HepG2 (cell line): Measurements from ENCODE around the gene SPATA32. TPM values are rescaled to one million over a fixed set of nuclear protein-coding genes. Genes with fewer than 3 reads are reported as not detected.
A peak's percentile ranks its signal among the peaks of the same experiment; 100 is the strongest.

Experiments
- ATAC-seq: fragments of 200-7000 bp; cut with Tn5 transposase; 3 replicates; pipeline ENCODE4 v1.9.1; 2020; ENCODE audit warnings: mild to moderate bottlenecking, moderate library complexity
- BruUV-seq: library from RNA; stranded (reverse); fragments of 400-500 nt; replicated peaks from 2 replicates; lab custom pipeline; 2021; lab: Mats Ljungman, UMichigan
- CTCF ChIA-PET: fragments of 300-600 bp; formaldehyde crosslinking; extraction: SDS; loops from one replicate; lab custom pipeline; 2021; ENCODE audit warnings: low total read pairs, inconsistent platforms, low intra/inter-chr PET ratio; lab: Yijun Ruan, JAX
- POLR2A ChIA-PET: fragments of 350-600 bp; sonication (Branson Sonifier 250); formaldehyde crosslinking; loops from one replicate; lab custom pipeline; 2020; ENCODE audit warnings: antibody characterized with exemption, inconsistent platforms; lab: Yijun Ruan, JAX
- DNase-seq: peaks from one replicate; pipeline ENCODE4 v3.0.0-alpha.2; 2015; ENCODE audit warnings: low spot score
- FAIRE-seq: peaks from 3 replicates; lab custom pipeline; 2011; peaks lifted over from hg19 to GRCh38; lab: Jason Lieb, UNC
- H2AFZ ChIP-seq: one replicate; pipeline ENCODE4 v1.6.1; 2011; ENCODE audit warnings: low read length, inconsistent platforms
- H3K27ac ChIP-seq: fragments of 300-600 bp; 3 replicates; pipeline ENCODE4 v1.8.0; 2011; ENCODE audit warnings: mixed run types, mild to moderate bottlenecking, mixed read lengths, low read length, inconsistent platforms; ENCODE audit not compliant: insufficient read depth; ENCODE audit errors: extremely low read length
- H3K27me3 ChIP-seq, 2 experiments: fragments of 200-600 bp in 1 of 2; 2 replicates in 1 of 2; 3 replicates in 1 of 2; pipeline versions ENCODE4 v1.6.0 to v1.8.0; 2011; ENCODE audit warnings: low read length in 2 of 2, mild to moderate bottlenecking in 2 of 2, moderate library complexity in 2 of 2, inconsistent platforms in 1 of 2; ENCODE audit not compliant: insufficient read depth in 2 of 2, control insufficient read depth in 1 of 2
- H3K36me3 ChIP-seq, 2 experiments: fragments of 200-600 bp in 1 of 2; replicated peaks in 1 of 2; 2 replicates in 1 of 2; 3 replicates in 1 of 2; pipeline versions ENCODE4 v1.5.1 to v1.8.0; 2011; ENCODE audit warnings: low read length in 2 of 2, inconsistent platforms in 1 of 2; ENCODE audit not compliant: insufficient read depth in 2 of 2, control insufficient read depth in 1 of 2
- H3K4me1 ChIP-seq: 2 replicates; pipeline ENCODE4 v1.5.1; 2012; ENCODE audit warnings: low read length, inconsistent platforms; ENCODE audit not compliant: insufficient read depth
- H3K4me2 ChIP-seq: 2 replicates; pipeline ENCODE4 v1.6.0; 2011; ENCODE audit warnings: low read depth, low read length, inconsistent platforms
- H3K4me3 ChIP-seq, 3 experiments: fragments of 200-600 bp in 1 of 3; sonication (generic), shearing (Covaris generic) in 1 of 3; replicated peaks in 1 of 3; 2 replicates each; pipeline ENCODE4 v1.5.1; 2011 to 2016; ENCODE audit warnings: low read length in 3 of 3, inconsistent platforms in 2 of 3, low read depth in 2 of 3, mild to moderate bottlenecking in 2 of 3, control low read depth in 1 of 3, mixed read lengths in 1 of 3; ENCODE audit not compliant: insufficient read depth in 1 of 3
- H3K79me2 ChIP-seq: one replicate; pipeline ENCODE4 v1.6.1; 2011; ENCODE audit warnings: low read length, inconsistent platforms; ENCODE audit not compliant: insufficient read depth
- H3K9ac ChIP-seq: 2 replicates; pipeline ENCODE4 v1.6.0; 2011; ENCODE audit warnings: mild to moderate bottlenecking, low read depth, low read length, inconsistent platforms; ENCODE audit not compliant: insufficient read depth
- H3K9me3 ChIP-seq: 2 replicates; pipeline ENCODE4 v1.5.1; 2012; ENCODE audit warnings: mild to moderate bottlenecking, low read length
- H4K20me1 ChIP-seq: 2 replicates; pipeline ENCODE4 v1.6.0; 2011; ENCODE audit warnings: inconsistent platforms, mild to moderate bottlenecking, low read length, moderate library complexity; ENCODE audit not compliant: insufficient read depth
- AGO2 ChIP-seq: fragments of 200-400 bp; formaldehyde crosslinking; optimal IDR thresholded peaks from 2 replicates; pipeline ENCODE3; 2017; ENCODE audit warnings: mild to moderate bottlenecking, low read depth, low read length, moderate library complexity
- CTCF ChIP-seq: sonication (generic); formaldehyde crosslinking; IDR thresholded peaks from 2 replicates; pipeline ENCODE4 v1.5.0; 2020; ENCODE audit warnings: mild to moderate bottlenecking, missing genetic modification reagents, moderate library complexity
- ERF ChIP-seq: IDR thresholded peaks from 2 replicates; pipeline ENCODE4 v1.6.1; 2018; ENCODE audit warnings: missing biosample characterization, missing genetic modification reagents
- FOXK2 ChIP-seq: fragments of 450-650 bp; IDR thresholded peaks from 2 replicates; pipeline ENCODE4 v1.6.1; 2016
- MAFG ChIP-seq: sonication (generic); formaldehyde crosslinking; IDR thresholded peaks from 2 replicates; pipeline ENCODE4 v1.5.1; 2020; ENCODE audit warnings: mild to moderate bottlenecking, missing genetic modification reagents
- NRL ChIP-seq: sonication (generic); formaldehyde crosslinking; IDR thresholded peaks from 2 replicates; pipeline ENCODE4 v1.5.0; 2020; ENCODE audit warnings: missing genetic modification reagents, mild to moderate bottlenecking, moderate library complexity, borderline replicate concordance
- RAD21 ChIP-seq: fragments of 450-650 bp; formaldehyde crosslinking; IDR thresholded peaks from 2 replicates; pipeline ENCODE4 v1.5.0; 2020; ENCODE audit warnings: mild to moderate bottlenecking
- SALL1 ChIP-seq: sonication (generic); formaldehyde crosslinking; IDR thresholded peaks from 2 replicates; pipeline ENCODE4 v1.8.0; 2022; ENCODE audit warnings: mild to moderate bottlenecking, missing genetic modification reagents
- STAG1 ChIP-seq: sonication (generic); formaldehyde crosslinking; IDR thresholded peaks from 2 replicates; pipeline ENCODE4 v1.4.0; 2020; ENCODE audit warnings: missing genetic modification reagents
- USF2 ChIP-seq, 2 experiments: sonication (generic) in 1 of 2; formaldehyde crosslinking in 1 of 2; IDR thresholded peaks; 2 replicates each; pipeline versions ENCODE4 v1.5.1 to v1.6.1; 2011 to 2020; ENCODE audit warnings: borderline replicate concordance in 1 of 2, low read depth in 1 of 2, low read length in 1 of 2, mild to moderate bottlenecking in 1 of 2, missing genetic modification reagents in 1 of 2, moderate library complexity in 1 of 2
- ZNF121 ChIP-seq: sonication (generic); formaldehyde crosslinking; IDR thresholded peaks from 2 replicates; pipeline ENCODE4 v1.5.0; 2020; ENCODE audit warnings: mild to moderate bottlenecking, missing genetic modification reagents
- ZNF33A ChIP-seq: sonication (generic); formaldehyde crosslinking; IDR thresholded peaks from 2 replicates; pipeline ENCODE4 v1.5.1; 2020; ENCODE audit warnings: missing genetic modification reagents, mild to moderate bottlenecking, moderate library complexity, borderline replicate concordance
- ZNF550 ChIP-seq: sonication (generic); formaldehyde crosslinking; IDR thresholded peaks from 2 replicates; pipeline ENCODE4 v1.4.0; 2020; ENCODE audit warnings: mild to moderate bottlenecking, missing genetic modification reagents, borderline replicate concordance
- ZNF687 ChIP-seq: sonication (generic); formaldehyde crosslinking; IDR thresholded peaks from 2 replicates; pipeline ENCODE4 v1.5.1; 2020; ENCODE audit warnings: mild to moderate bottlenecking, missing genetic modification reagents, moderate library complexity
- WGBS: methylation state at CpG from one replicate; pipeline ENCODE4 v1.1.6; 2017; ENCODE audit warnings: low lambda C conversion rate; 5-methylcytosine and 5-hydroxymethylcytosine counted together
- in situ Hi-C: cut with HindIII; loops from 2 replicates; pipeline ENCODE4 v1.10.0; 2017; ENCODE audit warnings: low pct_unique_long_range_greater_than_20kb; ENCODE audit not compliant: extremely low pct_ligation_motif_present
- intact Hi-C: fragments of 100-400 bp; cut with micrococcal nuclease; formaldehyde crosslinking; loops from one replicate; pipeline ENCODE4 v1.10.0; 2022; ENCODE audit not compliant: unreplicated experiment
- polyA plus RNA-seq, 8 experiments: library from polyadenylated mRNA; depleted of rRNA in 3 of 8; stranded (reverse) in 7 of 8; unstranded in 1 of 8; fragments of >200 nt; fragmentation: Illumina TruSeq in 4 of 8; extraction: Trizol in 4 of 8; gene quantifications; 2 replicates each; pipeline versions ENCODE4 v1.2.1 to v1.2.3, GENCODE V29; 2011 to 2016; ENCODE audit warnings: low read depth in 4 of 8, missing spikeins in 1 of 8, mixed read lengths in 1 of 8; ENCODE audit not compliant: insufficient read depth in 1 of 8
- total RNA-seq, 5 experiments: library from RNA; depleted of rRNA; stranded (reverse); fragments of >200 nt; fragmentation: Illumina TruSeq; extraction: Trizol; gene quantifications; 2 replicates each; pipeline ENCODE4 v1.2.3, GENCODE V29; 2016; ENCODE audit warnings: low read depth in 1 of 5

SPATA32 gene
- total and polyA plus RNA-seq, 2 of the 13 experiments (the other 11 are each of a cell fraction or from before 2014, with no cell fraction given): not detected

- intact Hi-C loops (loop anchor here (2.0 kb wide), 1 partner anchor 100 kb away; no protein-coding TSS in a partner anchor), in situ Hi-C loops (no loop called here)
- H3K9ac ChIP-seq: no peak overlapping the region
- peaks cover 26 to 57% of the 10 kb centered on the region in 2 experiments; a peak in 4 of 5 replicates for H3K36me3 ChIP-seq
- no peak overlapping the region for H3K4me2 ChIP-seq
- H4K20me1 ChIP-seq: no peaks in the 10 kb centered on the region
- peak; percentile 65 for ATAC-seq
- H3K27ac ChIP-seq: no peak overlapping the region
- H3K4me1 ChIP-seq: no peaks in the 10 kb centered on the region
- TF ChIP-seq NRL (peak; percentile 20; the same call in 1 of the 2 replicates), MAFG (CRISPR knock-in tag) (no peak), USF2 (IDR thresholded peaks at IDR 0.05; ENCODE audit: low read depth, low read length) (no peak), USF2 (CRISPR knock-in tag; IDR thresholded peaks at IDR 0.05; ENCODE audit: borderline replicate concordance) (no peak), STAG1 (CRISPR knock-in tag) (peak; percentile 46), RAD21 (CRISPR knock-in tag) (peak; percentile 39; the same call in 1 of the 2 replicates), ZNF550 (CRISPR knock-in tag) (no peak), ZNF687 (CRISPR knock-in tag) (peak; percentile 31; the same call in 1 of the 2 replicates), ZNF33A (CRISPR knock-in tag) (no peak), FOXK2 (no peak), SALL1 (CRISPR knock-in tag) (peak; percentile 17; the same call in 1 of the 2 replicates), ERF (CRISPR knock-in tag) (no peak), AGO2 (peak; percentile 35), CTCF (CRISPR knock-in tag) (peak; percentile 71), ZNF121 (CRISPR knock-in tag) (no peak)
- TF ChIP-seq, all 625 proteins: peak for 7
- BruUV-seq: no TSS peak
- Histone ChIP-seq H3K79me2 (no peaks in the 10 kb centered on the region), H3K27me3 (no peaks in the 10 kb centered on the region), H3K4me3 (no peak overlapping the region), H3K9me3 (no peaks in the 10 kb centered on the region), H2AFZ (no peak overlapping the region)
- WGBS: 92% methylated on average over 20 of the region's 21 CpGs
- no peak for DNase-seq
- peak; percentile 30 for FAIRE-seq
- CTCF ChIA-PET: interaction anchor here (1.1 kb wide), 1 partner anchor 101 kb away, joined by 8 read pairs; no protein-coding TSS in a partner anchor
- POLR2A ChIA-PET: no interaction called here
Observed at GRCh38 chr17:45284176-45285140, 22.6 kb upstream of the SPATA32 start.
